Measurements from ENCODE around the gene FAM193B.
"Not testable (repeated sequence)": the region's sequence is repeated elsewhere in the genome, so short reads cannot be mapped to it uniquely, and the experiment has no call there.

FAM193B gene

GRCh38 chr5:177536386-177536785 lies 18.0 kb downstream of the FAM193B start:
- DNase-seq = no peak

GRCh38 chr5:177535125-177535524 lies 19.2 kb downstream of the FAM193B start:
- no peak for DNase-seq

- not testable (repeated sequence) for DNase-seq
Observed at GRCh38 chr5:177534433-177534832, 19.9 kb downstream of the FAM193B start.

- no peak for DNase-seq
Observed at GRCh38 chr5:177531209-177531940, 23.0 kb downstream of the FAM193B start.

- DNase-seq = no peak
Observed at GRCh38 chr5:177530638-177531037, 23.7 kb downstream of the FAM193B start.

- no peak for DNase-seq
Observed at GRCh38 chr5:177529247-177530203, 24.8 kb downstream of the FAM193B start.

GRCh38 chr5:177528631-177529030 lies 25.7 kb downstream of the FAM193B start:
- no peak for DNase-seq

- DNase-seq = no peak
Observed at GRCh38 chr5:177527595-177527994, 26.8 kb downstream of the FAM193B start.

- DNase-seq = no peak
Observed at GRCh38 chr5:177526791-177527190, 27.6 kb downstream of the FAM193B start.

- no peak for DNase-seq
Observed at GRCh38 chr5:177526191-177526590, 28.2 kb downstream of the FAM193B start.

GRCh38 chr5:177524941-177525655 lies 29.3 kb downstream of the FAM193B start:
- DNase-seq = no peak

- no peak for DNase-seq
Observed at GRCh38 chr5:177524539-177524900, 29.8 kb downstream of the FAM193B start.

- no peak for DNase-seq
Observed at GRCh38 chr5:177523711-177524538, 30.4 kb downstream of the FAM193B start.

GRCh38 chr5:177520916-177521513 lies 33.3 kb downstream of the FAM193B start:
- DNase-seq = no peak

- DNase-seq = no peak
Observed at GRCh38 chr5:177520271-177520670, 34.1 kb downstream of the FAM193B start.

GRCh38 chr5:177519463-177520235 lies 34.7 kb downstream of the FAM193B start:
- DNase-seq = no peak

- peak; percentile 95 to 97 for DNase-seq
Observed at GRCh38 chr5:177516601-177517568, 37.5 kb downstream of the FAM193B start, which contains the start of gene DDX41. Gene DDX41 (minus strand): TSS chr5:177516961. CDS start chr5:177516945, 16 bp downstream.

- DNase-seq = no peak
Observed at GRCh38 chr5:177515580-177515979, 38.8 kb downstream of the FAM193B start.

GRCh38 chr5:177514541-177514940 lies 39.8 kb downstream of the FAM193B start:
- no peak for DNase-seq

GRCh38 chr5:177513500-177513899 lies 40.9 kb downstream of the FAM193B start:
- DNase-seq = no peak
